Skeletal muscle tissue (tissue), 4 donors: Measurements from ENCODE around the gene GMNN. TPM values are rescaled to one million over a fixed set of nuclear protein-coding genes. Genes with fewer than 3 reads are reported as not detected.

Experiments used
- H3K27ac ChIP-seq: one replicate; pipeline ENCODE4 v1.7.0; 2013; ENCODE audit warnings: mild to moderate bottlenecking, low read depth, low read length, inconsistent platforms
- H3K27me3 ChIP-seq, 3 donors: one replicate each; pipeline ENCODE4 v1.7.0; 2013; ENCODE audit warnings: low read length in 3 of 3; ENCODE audit not compliant: control insufficient read depth in 3 of 3, insufficient read depth in 3 of 3
- H3K36me3 ChIP-seq, 3 donors: one replicate each; pipeline ENCODE4 v1.7.0; 2013; ENCODE audit warnings: low read length in 3 of 3; ENCODE audit not compliant: control insufficient read depth in 3 of 3, insufficient read depth in 3 of 3
- H3K4me1 ChIP-seq, 3 donors: one replicate each; pipeline ENCODE4 v1.7.0; 2013; ENCODE audit warnings: low read length in 3 of 3, mild to moderate bottlenecking in 3 of 3; ENCODE audit not compliant: control insufficient read depth in 3 of 3, insufficient read depth in 3 of 3
- H3K4me3 ChIP-seq, 3 donors: one replicate each; pipeline ENCODE4 v1.7.0; 2013; ENCODE audit warnings: low read length in 3 of 3
- H3K9ac ChIP-seq, 3 donors: one replicate each; pipeline ENCODE4 v1.7.0; 2013; ENCODE audit warnings: low read length in 3 of 3, mild to moderate bottlenecking in 3 of 3, moderate library complexity in 2 of 3, low read depth in 1 of 3
- H3K9me3 ChIP-seq, 3 donors: one replicate each; pipeline ENCODE4 v1.7.0; 2013; ENCODE audit warnings: low read length in 3 of 3; ENCODE audit not compliant: control insufficient read depth in 3 of 3
- total RNA-seq: library from RNA; depleted of rRNA; stranded (reverse); fragments of >200 nt; gene quantifications from one replicate; pipeline ENCODE4 v1.2.3, GENCODE V29; 2014
- donor health status: Osteomylitis.

The GMNN gene
- total RNA-seq, 1 donor from 2014 or later: 5.2 TPM

DNA sequence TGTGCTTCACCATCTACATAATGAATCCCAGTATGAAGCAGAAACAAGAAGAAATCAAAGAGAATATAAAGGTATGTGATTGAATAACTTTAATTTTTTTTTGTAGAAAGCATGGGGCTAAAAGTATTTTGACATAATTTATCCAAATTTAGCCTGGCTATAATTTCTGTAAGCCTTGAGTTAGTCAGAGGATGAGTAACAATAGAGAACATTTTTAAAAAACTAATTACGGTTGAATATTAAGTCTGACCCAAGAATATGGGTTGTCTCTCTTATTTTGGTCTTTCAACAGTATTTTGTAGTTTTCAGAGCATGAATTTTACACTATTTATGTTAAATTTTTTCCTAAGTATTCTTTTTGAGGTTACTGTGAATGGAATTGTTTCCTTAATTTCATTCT lies 2.5 kb downstream of the GMNN start:
- no peaks in the 10 kb centered on the region for H3K9me3 ChIP-seq
- no peak overlapping the region for H3K9ac ChIP-seq
- no peaks in the 10 kb centered on the region for H3K27me3 ChIP-seq
- no peak overlapping the region for H3K27ac ChIP-seq
- H3K4me1 ChIP-seq: peaks cover 2 to 14% (median 9%) of the 10 kb centered on the region in 3 donors
- no peak overlapping the region for H3K4me3 ChIP-seq
- peaks cover 0 to 8% (median 2%) of the 10 kb centered on the region in 3 donors for H3K36me3 ChIP-seq

DNA sequence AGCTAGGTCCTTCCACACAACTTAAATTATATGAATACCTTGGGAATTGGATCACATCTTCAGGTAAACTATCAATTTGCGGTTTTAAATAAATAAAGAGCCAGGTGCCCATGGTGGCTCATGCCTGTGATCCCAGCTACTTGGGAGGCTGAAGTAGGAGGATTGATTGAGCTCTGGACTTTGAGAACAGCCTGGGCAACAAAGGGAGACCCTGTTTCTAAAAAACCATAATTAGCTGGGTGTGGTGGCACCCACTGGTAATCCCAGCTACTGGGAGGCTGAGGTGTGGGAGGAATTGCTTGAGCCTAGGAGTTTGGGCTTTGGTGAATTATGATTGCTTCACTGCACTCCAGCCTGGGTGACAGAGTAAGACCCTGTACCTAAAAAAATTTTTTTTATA lies 3.4 kb downstream of the GMNN start:
- H3K27ac ChIP-seq: no peak overlapping the region
- H3K36me3 ChIP-seq: peaks cover 2 to 13% (median 4%) of the 10 kb centered on the region in 3 donors
- H3K9me3 ChIP-seq: no peaks in the 10 kb centered on the region
- H3K27me3 ChIP-seq: no peaks in the 10 kb centered on the region
- H3K9ac ChIP-seq: no peak overlapping the region
- peaks cover 2 to 14% (median 9%) of the 10 kb centered on the region in 3 donors for H3K4me1 ChIP-seq
- no peak overlapping the region for H3K4me3 ChIP-seq

DNA sequence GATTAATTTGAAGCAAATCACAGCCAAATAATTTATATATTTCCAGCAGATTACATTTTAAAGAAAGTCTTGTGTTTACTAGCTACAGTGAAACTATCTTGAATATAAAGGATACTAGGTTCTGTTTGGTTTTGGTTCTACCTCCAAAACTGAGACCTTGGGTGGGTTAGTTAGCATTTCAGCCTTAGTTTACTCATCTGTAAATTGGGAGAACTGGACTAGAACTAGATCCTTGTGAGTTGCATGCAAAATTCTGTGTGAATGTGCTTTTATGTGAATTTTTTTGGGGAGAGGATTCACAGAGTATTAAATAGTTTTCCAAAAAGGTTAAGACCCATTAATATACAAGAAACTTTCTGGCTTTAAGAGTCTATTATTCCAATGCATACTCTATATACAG lies 4.1 kb downstream of the GMNN start:
- Histone ChIP-seq H3K27ac (no peak overlapping the region), H3K27me3 (no peaks in the 10 kb centered on the region), H3K36me3 (peaks cover 2 to 13% (median 4%) of the 10 kb centered on the region in 3 donors), H3K4me3 (no peak overlapping the region), H3K9me3 (no peaks in the 10 kb centered on the region), H3K9ac (no peak overlapping the region), H3K4me1 (peaks cover 2 to 14% (median 9%) of the 10 kb centered on the region in 3 donors)

GRCh38 chr6:24779416-24780016 lies 4.8 kb downstream of the GMNN start:
- H3K4me3 ChIP-seq: no peak overlapping the region
- peaks cover 2 to 17% (median 4%) of the 10 kb centered on the region in 3 donors for H3K36me3 ChIP-seq
- no peaks in the 10 kb centered on the region for H3K27me3 ChIP-seq
- H3K9ac ChIP-seq: no peak overlapping the region
- H3K4me1 ChIP-seq: peaks cover 2 to 14% (median 9%) of the 10 kb centered on the region in 3 donors
- no peaks in the 10 kb centered on the region for H3K9me3 ChIP-seq
- H3K27ac ChIP-seq: no peak overlapping the region

DNA sequence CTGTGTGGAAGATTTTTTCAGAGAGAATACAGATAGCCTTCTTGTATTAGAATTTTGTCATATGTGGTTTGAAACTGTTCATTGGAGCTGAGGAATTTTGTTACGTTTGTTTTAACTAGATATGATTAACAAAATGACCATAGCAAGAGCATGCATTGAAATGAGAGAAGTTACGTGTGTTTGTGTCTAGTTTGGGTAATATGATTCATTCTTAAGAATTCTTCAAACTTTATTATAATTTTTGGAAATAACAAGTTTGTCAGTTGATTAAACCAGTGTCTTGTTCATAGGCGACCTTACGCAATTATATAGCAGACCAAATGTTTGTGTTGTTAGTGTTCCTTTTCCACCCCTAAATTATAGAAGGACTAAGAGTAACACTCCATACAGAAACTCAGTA lies 5.5 kb downstream of the GMNN start:
- no peak overlapping the region for H3K4me3 ChIP-seq
- peaks cover 2 to 14% (median 9%) of the 10 kb centered on the region in 3 donors for H3K4me1 ChIP-seq
- H3K27ac ChIP-seq: no peak overlapping the region
- peaks cover 0 to 18% (median 4%) of the 10 kb centered on the region in 3 donors for H3K36me3 ChIP-seq
- H3K27me3 ChIP-seq: no peaks in the 10 kb centered on the region
- H3K9ac ChIP-seq: no peak overlapping the region
- H3K9me3 ChIP-seq: no peaks in the 10 kb centered on the region

GRCh38 chr6:24788031-24788665 lies 13.4 kb downstream of the GMNN start:
- no peak overlapping the region for H3K9ac ChIP-seq
- no peaks in the 10 kb centered on the region for H3K4me1 ChIP-seq
- no peaks in the 10 kb centered on the region for H3K9me3 ChIP-seq
- no peak overlapping the region for H3K4me3 ChIP-seq
- no peaks in the 10 kb centered on the region for H3K27me3 ChIP-seq
- no peak overlapping the region for H3K27ac ChIP-seq
- peaks cover 7 to 20% (median 9%) of the 10 kb centered on the region in 3 donors for H3K36me3 ChIP-seq

- no peaks in the 10 kb centered on the region for H3K36me3 ChIP-seq
- H3K4me3 ChIP-seq: no peak overlapping the region
- H3K27me3 ChIP-seq: no peaks in the 10 kb centered on the region
- H3K9ac ChIP-seq: no peak overlapping the region
- no peak overlapping the region for H3K27ac ChIP-seq
- H3K4me1 ChIP-seq: no peaks in the 10 kb centered on the region
- no peaks in the 10 kb centered on the region for H3K9me3 ChIP-seq
Observed at GRCh38 chr6:24795106-24795505, 20.4 kb downstream of the GMNN start.

DNA sequence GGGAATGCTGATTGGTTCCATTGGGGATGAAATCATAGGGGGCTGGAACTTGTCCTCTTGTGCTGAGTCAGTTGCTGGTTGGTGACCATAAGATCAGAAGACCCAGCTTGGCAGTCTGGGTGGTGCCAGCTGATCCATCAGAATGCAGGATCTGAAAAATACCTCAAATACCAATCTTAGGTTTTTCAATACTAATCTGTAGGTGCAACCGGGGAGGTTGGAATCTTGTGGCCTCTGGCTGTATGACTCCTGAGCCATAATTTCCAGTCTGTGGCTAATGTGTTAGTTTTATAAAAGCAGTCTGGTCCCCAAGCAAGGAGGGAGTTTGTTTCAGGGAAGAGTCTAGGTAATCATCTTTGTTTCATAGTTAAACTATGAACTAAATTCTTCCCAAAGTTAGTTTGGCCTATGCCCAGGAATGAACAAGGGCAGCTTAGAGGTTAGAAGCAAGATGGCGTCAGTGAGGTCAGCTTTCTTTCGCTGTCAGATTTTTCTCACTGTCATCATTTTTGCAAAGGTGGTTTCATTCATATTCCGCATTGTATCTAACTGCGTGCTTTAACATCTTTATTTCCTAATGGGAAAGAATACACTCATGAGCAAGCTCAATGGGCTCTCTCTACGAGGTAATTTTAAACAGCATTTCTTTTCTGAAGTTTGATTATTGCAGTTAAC lies 22.0 kb downstream of the GMNN start:
- no peak overlapping the region for H3K9ac ChIP-seq
- H3K4me3 ChIP-seq: no peak overlapping the region
- H3K9me3 ChIP-seq: no peaks in the 10 kb centered on the region
- no peaks in the 10 kb centered on the region for H3K36me3 ChIP-seq
- no peaks in the 10 kb centered on the region for H3K27me3 ChIP-seq
- H3K4me1 ChIP-seq: no peaks in the 10 kb centered on the region
- no peak overlapping the region for H3K27ac ChIP-seq

DNA sequence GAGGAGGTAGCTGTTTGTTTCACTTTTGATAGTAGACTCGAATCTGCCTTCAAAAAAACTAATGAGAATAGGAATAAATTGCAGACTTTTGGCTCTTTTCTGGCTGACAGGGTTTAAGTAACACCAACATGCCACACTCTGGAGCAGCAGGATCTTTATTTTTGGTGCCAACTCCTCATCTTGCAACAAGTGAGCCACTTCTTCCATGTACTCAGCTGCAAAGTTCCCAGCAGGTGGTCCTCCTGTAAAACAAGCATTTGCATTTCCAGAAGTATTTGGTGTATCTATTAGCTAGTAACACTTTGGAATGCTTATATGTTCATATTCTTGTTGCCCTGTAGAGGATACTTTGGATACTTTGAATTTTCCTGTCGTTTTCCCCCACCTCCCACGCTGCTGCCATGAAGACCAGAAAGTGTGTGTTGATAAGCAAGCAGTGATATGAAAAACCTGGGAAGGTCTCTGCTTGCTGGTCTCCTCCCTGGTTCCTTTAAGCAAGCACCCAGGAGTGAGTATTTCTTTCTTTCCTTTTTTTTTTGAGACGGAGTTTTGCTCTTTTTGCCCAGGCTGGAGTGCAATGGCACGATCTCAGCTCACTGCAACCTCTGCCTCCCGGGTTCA lies 23.0 kb downstream of the GMNN start:
- H3K4me3 ChIP-seq: no peak overlapping the region
- no peaks in the 10 kb centered on the region for H3K27me3 ChIP-seq
- H3K9ac ChIP-seq: no peak overlapping the region
- H3K36me3 ChIP-seq: no peaks in the 10 kb centered on the region
- no peak overlapping the region for H3K27ac ChIP-seq
- H3K9me3 ChIP-seq: no peaks in the 10 kb centered on the region
- no peaks in the 10 kb centered on the region for H3K4me1 ChIP-seq
